ENCODE results near the gene ARHGEF4. TPM values are rescaled to one million over a fixed set of nuclear protein-coding genes. Genes with fewer than 3 reads are reported as not detected.

ARHGEF4 gene
- total RNA-seq, 1 donor from 2014 or later, result 9.1 TPM

DNA sequence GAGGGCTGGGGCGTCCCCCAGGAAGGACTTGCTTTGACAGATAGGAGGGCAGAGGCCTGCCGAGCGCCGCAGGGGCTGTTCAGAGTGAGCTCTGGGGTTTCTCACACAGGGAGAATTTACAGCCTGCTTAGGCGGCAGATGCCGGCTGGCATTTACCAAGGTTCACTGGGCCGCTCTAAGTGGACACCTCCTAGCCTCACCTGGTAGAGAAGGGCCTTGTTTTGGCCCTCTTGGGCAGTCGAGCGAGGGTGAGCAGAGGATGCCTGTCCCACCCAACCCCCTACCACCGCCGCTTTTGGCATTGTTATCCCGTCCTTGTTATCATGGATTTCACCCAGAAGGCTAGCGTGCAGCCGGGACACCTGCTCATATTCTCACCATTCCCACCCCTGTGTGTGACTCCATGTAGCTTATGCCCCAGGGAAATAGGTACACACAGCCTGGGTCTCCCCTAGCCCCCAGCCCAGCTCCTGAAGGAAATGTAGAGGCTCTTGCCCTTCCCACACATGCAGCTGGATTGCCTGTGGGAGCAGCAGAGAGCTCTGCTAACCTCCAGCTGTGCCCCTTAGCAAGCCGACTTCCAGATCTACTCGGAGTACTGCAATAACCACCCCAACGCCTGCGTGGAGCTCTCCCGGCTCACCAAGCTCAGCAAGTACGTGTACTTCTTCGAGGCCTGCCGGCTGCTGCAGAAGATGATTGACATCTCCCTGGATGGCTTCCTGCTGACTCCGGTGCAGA, 204.1 kb downstream of the ARHGEF4 start:
- intact Hi-C loops (cut with DNase I), result no loop called here
- Histone ChIP-seq H3K9me3 (no peaks in the 10 kb centered on the region), H3K4me1 (no peaks in the 10 kb centered on the region), H3K4me3 (no peak overlapping the region), H3K36me3 (peaks cover under 1% of the 10 kb centered on the region), H3K27me3 (ENCODE audit: low read depth) (peaks cover 26% of the 10 kb centered on the region), H3K27ac (no peak overlapping the region)
- ATAC-seq (no peak), DNase-seq (peak; percentile 34)
- TF ChIP-seq, protein P1, sequence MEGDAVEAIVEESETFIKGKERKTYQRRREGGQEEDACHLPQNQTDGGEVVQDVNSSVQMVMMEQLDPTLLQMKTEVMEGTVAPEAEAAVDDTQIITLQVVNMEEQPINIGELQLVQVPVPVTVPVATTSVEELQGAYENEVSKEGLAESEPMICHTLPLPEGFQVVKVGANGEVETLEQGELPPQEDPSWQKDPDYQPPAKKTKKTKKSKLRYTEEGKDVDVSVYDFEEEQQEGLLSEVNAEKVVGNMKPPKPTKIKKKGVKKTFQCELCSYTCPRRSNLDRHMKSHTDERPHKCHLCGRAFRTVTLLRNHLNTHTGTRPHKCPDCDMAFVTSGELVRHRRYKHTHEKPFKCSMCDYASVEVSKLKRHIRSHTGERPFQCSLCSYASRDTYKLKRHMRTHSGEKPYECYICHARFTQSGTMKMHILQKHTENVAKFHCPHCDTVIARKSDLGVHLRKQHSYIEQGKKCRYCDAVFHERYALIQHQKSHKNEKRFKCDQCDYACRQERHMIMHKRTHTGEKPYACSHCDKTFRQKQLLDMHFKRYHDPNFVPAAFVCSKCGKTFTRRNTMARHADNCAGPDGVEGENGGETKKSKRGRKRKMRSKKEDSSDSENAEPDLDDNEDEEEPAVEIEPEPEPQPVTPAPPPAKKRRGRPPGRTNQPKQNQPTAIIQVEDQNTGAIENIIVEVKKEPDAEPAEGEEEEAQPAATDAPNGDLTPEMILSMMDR (IDR thresholded peaks at IDR 0.05), result no peak

DNA sequence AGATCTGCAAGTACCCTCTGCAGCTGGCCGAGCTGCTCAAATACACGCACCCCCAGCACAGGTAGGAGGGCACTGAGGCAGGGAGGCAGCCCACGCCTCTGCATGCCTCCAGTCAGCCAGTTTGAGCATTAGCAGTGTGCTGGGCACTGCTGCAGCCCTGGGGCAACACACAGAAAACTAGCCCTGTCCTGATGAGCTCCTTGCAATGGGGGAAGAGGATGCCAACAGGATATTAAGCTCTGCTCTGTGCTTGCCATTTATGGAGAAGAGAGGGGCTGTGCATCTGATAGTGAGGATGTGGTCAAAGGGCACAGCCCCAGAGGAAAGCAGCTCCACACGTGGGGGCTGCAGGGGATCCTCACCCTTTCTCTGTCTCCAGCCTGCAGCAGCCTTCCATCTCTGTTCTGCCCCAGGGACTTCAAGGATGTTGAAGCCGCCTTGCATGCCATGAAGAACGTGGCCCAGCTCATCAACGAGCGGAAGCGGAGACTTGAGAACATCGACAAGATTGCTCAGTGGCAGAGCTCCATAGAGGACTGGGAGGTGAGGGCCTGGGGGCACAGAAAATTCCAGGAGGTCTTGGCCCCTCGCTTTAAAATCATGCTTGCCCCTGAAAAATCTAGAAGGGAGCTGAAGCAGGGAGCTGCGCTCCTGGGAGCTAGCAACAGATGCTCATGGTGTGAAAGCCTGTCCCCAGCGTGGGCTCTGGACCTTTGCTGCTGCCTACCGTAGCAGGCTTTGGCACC, 204.9 kb downstream of the ARHGEF4 start:
- Histone ChIP-seq H3K36me3 (peaks cover 8% of the 10 kb centered on the region), H3K27ac (no peak overlapping the region), H3K9me3 (no peaks in the 10 kb centered on the region), H3K4me3 (no peak overlapping the region), H3K4me1 (no peaks in the 10 kb centered on the region), H3K27me3 (ENCODE audit: low read depth) (peaks cover 21% of the 10 kb centered on the region)
- intact Hi-C loops (cut with DNase I), result no loop called here
- TF ChIP-seq, protein P1 (IDR thresholded peaks at IDR 0.05), result no peak
- ATAC-seq (no peak), DNase-seq (peak; percentile 21)

DNA sequence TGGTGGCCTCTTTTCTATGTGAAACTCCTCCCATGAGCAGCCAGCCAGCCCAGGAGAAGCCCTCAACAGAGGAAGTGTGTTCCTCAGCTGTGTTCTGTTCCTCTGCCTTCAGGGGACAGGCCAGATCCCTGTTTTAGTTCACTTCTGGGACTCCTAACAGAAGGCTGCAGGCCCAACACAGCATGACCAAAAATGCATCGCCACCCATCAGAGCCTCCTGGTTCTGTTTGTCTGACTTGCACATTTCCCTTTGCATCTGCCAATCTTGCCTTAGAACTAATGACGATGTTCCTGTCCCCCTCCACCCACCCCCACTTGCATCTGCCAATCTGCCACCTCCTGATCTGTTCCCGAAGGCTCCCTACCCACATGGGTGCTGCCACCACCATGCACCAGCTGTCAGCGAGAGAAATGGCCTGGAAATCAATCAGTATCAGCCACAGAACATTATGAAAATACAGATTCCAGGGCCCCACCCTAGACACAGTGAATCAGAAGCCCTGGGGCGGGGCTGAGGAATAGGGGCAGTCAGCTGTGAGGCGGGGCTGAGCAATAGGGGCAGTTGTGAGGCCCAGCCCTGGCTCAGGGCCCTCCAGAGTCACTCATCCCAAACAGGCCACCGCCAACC, 205.5 kb downstream of the ARHGEF4 start:
- H3K36me3 ChIP-seq, result peaks cover 14% of the 10 kb centered on the region
- DNase-seq (peak; percentile 37), ATAC-seq (no peak)
- H3K4me3 ChIP-seq, result no peak overlapping the region
- H3K27ac ChIP-seq, result no peak overlapping the region
- TF ChIP-seq, protein P1 (IDR thresholded peaks at IDR 0.05), result no peak
- no peaks in the 10 kb centered on the region for H3K4me1 ChIP-seq
- no peaks in the 10 kb centered on the region for H3K9me3 ChIP-seq
- intact Hi-C loops (cut with DNase I), result no loop called here
- peaks cover 17% of the 10 kb centered on the region for H3K27me3 ChIP-seq (ENCODE audit: low read depth)

DNA sequence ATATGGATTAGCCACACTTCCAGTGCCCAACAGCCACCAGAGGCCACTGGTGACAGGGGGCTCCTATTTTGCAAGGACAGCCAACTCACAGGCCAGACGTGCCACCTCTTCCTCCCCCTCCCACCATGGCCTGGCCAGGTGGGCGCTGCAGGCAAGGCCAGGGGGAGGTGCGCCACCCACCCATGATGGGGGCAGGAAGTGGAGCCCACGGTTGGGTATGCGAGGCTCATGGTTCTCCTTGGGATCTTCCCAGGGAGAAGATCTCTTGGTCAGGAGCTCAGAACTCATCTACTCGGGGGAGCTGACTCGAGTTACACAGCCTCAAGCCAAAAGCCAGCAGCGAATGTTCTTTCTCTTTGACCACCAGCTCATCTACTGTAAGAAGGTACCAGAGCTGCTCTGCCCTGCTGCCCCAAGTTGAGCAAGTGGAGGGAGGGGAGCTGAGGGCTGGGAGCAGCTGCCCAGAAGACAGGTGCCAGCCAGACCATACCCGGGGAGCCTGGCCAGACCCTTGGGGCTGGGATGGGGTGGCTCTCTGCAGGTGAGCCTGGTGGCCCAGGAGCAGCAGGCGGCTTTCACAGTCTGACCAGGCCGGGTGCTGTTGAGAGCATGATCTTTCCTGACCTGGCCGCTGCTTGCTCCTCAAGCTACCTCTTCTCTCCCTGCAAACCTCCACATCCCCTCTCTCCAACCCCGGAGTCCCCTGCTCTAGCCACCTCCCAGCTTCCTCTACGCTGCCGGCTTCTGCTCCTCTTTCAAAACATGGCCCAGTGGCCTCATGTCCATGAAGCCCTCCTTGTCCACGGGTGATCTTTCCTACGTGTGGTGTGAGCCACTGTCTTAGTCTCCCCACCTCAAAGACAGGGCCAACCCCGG, 206.7 kb downstream of the ARHGEF4 start:
- H3K4me3 ChIP-seq, result no peak overlapping the region
- DNase-seq (peak; percentile 43), ATAC-seq (no peak)
- peaks cover 17% of the 10 kb centered on the region for H3K27me3 ChIP-seq (ENCODE audit: low read depth)
- H3K9me3 ChIP-seq, result no peaks in the 10 kb centered on the region
- TF ChIP-seq, protein P1 (IDR thresholded peaks at IDR 0.05), result no peak
- peaks cover 26% of the 10 kb centered on the region for H3K36me3 ChIP-seq
- H3K27ac ChIP-seq, result no peak overlapping the region
- intact Hi-C loops (cut with DNase I), result no loop called here
- H3K4me1 ChIP-seq, result no peaks in the 10 kb centered on the region

Measured in lower lobe of right lung (tissue), 2 donors.